Dermis microvascular lymphatic vessel endothelial cell (primary cell): ENCODE measurements around the gene SSBP3. TPM values are rescaled to one million over a fixed set of nuclear protein-coding genes. Genes with fewer than 3 reads are reported as not detected.

Source experiments
- DNase-seq, 2 donors: peaks; one replicate each; pipeline versions ENCODE4 v3.0.0 to v3.0.0-alpha.2; 2010; ENCODE audit warnings: low read depth in 2 of 2
- total RNA-seq: library from RNA; depleted of rRNA; stranded (reverse); fragments of >200 nt; gene quantifications from 2 replicates; pipeline ENCODE4 v1.2.1, GENCODE V29; 2014

Gene SSBP3
- total RNA-seq, 1 donor from 2014 or later = 8.7 TPM

DNA sequence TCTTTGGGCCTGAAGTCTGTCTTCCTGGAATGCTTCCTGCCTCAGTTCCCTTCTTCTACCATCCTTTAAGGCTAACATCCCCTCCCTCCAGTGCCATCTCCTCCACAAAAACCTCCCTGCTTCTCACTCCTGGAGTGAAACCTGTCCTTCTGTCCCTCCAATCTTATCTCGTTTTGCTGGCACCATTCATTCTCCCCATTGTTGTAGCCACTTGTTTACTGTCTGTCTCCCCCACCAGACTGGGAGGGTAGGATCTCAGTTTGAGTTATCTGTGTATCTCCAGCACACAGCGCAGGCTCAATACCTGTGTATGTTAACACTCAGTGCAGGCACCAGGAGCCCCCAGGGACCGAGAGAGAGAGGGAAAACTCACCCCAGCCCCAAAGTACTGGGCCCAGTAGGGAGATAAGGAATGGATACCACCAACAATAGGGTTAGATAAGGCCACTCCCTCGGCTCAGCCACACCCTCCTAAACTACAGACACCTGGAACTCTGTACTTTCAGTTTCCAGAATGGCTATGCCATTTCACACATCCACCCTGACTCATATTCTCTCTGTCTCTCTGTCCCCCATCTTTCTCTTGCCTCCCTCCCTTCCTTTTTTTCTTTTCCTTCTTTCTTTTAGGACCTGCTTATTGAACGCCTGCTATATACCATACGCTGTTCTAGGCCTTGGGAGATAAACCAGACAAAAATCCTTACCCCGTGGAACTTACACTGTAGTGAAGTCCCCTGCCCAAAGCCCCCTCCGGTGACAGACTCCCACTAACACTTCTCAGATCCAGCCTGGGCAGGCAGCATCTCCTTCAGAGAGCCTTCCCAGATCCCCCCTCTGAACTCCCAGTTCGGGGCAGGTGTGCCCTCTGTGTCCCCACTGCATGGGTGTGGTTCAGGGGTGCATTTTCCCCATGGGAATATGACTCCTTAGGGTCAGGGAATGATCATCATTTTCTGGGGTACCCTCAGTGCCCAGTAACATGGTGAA, 3.3 kb upstream of the SSBP3 start:
- no peak for DNase-seq

DNA sequence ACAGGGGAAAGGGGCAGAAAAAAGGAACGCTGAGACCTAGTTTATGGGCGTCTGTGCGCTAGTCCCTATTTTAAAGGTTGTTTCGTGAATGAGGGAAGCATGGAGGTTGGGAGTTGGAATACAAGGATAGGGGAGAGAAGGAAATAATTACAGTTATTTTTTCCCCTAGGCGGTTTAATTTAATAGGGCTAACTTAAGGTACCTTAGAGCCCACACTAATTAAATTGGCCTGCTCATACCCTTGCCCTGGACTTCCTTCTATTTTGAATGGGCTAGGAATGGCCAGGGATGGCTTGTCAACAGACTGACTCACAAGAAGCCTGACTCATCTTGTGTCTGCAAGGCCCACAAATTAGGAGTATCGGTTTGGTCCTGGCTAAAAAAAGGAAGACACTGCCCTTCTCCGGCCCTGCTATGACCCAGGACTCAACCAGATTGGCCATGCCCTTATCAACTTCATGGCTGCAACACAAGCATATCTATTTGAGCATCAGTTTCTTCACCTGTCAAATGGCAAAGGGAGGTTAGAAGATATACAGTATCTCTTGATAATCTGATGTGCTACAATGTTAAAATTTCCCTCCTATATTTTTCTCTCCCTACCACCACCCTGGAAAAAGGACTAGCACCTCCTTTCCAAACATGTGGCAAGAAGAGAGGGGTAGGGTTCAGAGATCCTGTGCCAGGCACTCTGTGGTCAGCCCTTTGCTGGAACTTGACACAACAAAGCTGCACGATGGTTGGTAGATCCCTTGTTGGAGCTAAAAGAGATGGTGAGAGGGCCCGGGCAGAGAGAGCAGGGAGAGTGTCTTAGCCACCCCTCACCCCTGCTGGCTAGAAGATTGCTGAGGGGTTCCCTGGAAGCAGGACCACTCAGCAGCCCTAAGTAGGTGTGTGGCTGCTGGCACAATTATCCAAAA, 2.2 kb upstream of the SSBP3 start:
- DNase-seq = peak in 1 of 2 donors; percentile 80

DNA sequence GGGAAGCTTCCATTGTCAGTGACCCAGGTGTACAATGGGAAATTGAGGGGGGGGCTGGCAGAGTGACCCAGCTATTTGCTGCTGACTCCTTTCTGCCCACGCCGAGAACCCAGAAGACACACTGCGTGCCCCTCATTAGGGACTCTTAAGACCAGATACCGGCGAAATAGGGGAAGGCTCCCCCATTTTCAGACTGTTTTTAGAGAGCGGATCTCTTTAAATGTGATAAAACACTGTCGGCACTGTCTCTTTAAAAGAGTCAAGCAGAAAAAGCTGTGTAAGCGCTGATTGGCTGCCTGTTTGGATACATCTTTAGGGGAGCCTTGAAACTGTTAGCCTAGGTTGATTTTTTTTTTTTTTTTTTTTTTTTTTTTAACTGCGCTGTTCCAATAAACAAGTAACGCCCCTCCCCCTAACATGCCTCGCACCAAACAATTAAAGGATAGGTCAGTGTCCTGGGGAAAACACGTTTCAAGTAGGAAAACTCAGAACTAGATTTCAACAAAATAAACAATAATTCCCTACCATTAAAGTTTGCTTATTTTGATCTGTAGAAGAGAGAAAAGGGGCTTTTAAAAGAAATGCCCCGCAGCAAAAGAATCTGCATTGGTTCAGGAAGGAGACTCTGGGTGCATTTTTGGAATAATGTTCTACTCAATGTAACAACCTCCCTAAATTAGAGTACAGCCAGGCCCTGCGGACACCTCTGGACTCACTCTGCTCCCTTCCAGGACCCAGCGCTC, 1.4 kb upstream of the SSBP3 start:
- DNase-seq = peak; percentile 94 to 95

DNA sequence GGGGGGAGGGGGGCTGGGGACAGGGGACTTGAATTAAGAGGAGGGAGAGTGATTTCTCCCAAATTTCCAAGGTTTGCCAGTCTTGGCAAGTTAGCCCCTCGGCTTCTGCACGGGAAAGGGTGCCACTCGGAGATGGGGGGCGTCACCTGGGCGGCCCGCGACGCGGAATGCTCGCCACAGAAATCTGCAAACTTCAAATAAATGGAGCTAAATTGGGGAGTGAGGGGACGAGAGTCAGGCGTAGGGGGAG, 885 bp upstream of the SSBP3 start:
- no peak for DNase-seq

DNA sequence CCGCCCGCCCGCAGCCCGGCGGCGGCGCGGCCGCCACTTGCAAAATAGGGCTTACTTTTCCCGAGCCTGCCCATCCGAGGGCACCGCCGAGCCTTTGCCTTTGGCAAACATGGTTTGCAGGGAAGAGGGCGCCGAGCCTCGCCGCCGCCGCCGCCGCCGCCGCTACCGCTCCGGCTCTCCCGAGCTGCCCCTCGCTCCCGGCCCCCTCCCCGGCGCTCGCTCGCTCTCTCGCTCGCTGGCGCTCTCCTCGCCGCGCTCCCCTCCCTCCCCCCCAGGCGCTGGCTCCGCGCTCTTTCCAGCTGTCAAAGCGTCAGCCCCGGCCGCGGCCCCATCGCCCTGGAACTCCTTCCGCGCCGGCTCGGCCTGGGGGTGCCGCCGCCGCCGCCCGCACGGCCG, 298 bp downstream of the SSBP3 start:
- DNase-seq = no peak

DNA sequence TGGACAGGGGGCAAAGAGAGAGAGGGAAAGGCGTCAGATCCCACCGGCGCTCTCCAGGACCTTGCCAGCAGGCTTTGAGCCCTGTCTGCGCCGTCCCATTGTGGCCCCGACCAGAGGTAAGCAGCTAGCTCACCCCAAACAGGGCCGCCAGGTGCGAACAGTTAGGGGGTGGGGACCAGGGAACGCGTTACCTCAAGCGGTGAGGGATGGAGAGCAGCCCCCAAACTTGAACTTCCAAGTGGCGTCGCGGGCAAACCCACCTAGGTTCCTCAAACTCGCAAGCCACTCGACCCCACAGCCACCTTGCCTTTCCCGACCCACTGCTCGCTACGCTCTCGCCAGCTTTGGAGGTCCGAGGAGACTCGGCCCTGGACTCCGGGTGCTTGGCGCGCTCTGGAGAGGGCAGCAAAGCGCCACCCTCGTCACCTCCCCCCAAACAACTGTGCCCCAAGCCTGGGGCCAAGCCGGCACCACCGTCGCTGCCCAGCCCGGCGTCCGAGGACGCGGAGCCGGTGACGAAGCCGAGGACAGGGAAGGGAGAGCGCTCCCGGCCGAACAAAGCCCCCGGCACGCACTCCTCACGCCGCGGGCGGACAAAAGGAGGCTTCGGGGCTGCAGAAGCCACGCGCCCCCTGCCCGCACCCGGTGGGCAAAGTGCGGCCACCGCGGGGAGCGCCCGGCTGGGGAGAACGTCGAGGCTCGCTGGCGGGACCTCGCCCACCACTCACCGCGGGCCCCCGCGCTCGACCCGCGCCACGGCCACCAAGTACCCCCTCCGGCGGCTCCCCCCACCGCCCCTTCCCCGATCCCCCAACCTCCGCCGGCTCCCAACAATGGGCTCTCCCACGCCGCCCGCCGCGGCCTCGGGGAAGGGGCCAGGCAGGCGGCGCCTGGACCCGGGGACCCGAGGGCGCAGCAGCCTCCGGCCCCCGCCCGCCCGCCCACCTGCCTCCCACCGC, 976 bp downstream of the SSBP3 start:
- DNase-seq = peak in 1 of 2 donors; percentile 28

DNA sequence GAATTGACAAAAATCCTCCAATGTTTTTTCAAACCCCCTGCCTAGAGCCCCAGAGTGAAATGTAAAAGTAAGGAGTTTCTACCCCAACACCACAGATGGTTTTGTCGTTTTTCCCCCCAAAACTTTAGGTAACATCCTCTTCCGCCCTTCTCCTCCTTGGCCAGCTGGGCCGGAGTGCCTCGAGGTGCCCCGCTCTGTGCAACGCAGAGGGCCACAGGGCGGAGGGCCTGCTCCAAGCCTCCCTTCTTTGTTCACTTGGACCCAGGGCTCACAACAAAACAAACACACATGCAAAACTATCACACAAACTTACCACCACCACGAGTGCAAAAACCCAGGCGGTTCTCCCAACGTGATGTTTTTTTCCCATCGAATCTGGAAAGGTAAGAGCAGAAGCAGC, 1.9 kb downstream of the SSBP3 start:
- no peak for DNase-seq

DNA sequence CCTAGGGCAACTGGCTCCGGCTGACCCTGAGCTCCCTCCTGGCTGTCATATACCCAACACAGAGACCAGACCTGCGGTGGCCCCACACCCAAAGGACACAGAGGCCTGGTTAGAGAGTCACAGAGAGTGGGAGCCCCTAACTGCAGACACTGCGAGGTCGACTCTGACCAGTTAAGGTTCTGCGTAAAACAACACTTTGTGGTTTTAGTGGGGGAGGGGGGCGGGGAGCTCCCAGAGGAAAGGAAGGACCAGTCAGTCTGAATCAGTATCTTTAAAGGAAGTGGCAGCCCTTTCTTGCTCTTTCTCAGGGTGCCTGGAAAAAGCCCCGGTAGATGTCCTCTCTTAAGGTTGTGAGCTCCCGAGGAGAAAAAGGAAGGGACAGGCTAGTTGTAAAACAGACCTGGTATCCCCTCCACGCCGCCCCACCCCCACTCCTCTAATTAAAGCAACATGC, 2.4 kb downstream of the SSBP3 start:
- peak in 1 of 2 donors; percentile 52 for DNase-seq

DNA sequence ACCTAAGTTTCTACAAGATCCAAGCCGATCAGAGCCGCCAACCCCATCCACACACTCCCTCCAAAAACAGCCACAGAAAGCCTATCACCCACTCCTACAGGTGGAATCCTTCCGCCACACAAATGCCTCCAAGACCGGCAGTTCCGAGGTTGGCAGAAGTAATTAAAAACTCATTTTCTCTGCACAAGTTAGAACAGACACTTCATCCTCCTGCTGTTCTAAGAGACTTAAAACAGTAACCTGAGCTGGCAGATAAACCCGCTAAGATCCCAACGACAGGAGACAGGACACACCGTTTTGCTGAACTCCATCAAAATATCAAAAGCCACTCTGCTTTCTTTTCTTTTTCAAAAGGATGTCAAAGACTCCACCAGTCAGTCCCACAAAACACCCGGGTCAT, 2.8 kb downstream of the SSBP3 start:
- no peak for DNase-seq

DNA sequence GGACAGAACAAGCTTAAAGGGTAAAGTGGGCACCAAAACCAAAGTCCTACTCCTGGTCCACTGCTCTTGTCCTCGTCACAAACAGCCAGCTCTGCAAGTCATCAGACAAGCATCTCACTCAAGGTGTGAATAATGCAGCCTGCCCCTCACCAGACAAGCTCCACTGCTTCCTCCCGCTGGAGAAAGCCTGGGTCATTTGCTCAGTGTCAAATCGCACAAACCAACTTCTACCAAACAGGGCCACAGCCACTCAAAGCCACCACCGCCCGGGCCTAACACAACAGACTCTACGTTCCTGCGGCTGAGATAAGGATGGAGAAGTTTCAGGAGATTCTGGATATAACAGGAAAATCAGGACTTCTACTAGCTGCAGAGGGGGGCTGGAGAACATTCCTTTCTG, 3.3 kb downstream of the SSBP3 start:
- no peak for DNase-seq

DNA sequence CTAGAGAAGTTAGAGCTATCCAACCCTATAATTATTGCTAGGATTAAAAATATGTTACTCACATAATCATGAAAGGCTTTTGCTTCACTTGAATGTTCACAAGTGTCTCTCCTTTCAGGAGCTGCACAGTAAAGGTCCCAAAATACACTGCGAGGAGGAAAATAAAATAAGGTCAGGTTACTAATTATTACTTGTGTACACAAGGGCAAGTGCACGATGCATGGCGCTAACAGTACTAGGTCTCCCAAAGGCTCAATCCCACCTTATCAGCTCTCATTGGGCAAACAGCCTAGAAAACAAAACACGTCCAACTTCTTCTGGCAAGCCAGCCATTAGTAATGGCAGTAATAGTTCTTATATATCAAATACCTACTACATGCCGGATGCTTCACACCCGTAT, 4.4 kb downstream of the SSBP3 start:
- DNase-seq = no peak

DNA sequence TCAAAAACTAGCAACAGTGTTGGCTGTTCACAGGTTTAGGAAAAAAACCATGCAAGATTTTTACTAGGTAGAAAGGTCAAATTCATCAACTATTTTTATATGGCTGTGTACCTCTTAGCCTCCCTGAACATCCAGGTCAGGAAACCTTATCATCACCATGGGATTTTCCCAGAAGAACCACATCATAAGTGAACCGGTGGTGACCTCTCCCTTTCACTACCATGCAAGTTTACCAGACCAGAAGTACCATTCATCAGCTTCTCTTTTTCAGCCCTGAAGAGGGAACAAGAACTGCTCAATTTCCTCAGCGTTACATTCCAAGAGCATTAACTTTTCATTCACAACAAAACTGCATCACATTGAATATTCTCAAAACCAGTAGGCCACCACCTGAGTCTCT, 5.9 kb downstream of the SSBP3 start:
- DNase-seq = no peak

DNA sequence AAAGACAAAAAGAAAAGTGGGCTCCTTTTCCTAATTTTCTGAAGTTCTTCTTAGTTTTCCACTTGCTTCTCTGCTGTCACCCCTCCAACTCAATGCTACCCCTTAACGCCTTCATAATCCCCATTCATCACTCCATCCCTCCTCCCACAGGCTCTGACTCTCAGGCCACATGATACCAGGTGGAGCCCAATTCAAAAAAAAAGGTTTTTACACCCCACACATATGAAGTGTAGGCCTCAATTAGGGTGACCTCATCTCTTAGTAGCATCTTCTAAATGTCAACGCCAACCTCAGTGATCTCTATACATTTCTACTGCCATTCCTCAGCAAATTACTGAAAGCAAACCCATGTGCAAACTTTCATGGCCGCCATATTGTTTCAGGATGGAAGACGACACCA, 6.4 kb downstream of the SSBP3 start:
- DNase-seq = no peak

DNA sequence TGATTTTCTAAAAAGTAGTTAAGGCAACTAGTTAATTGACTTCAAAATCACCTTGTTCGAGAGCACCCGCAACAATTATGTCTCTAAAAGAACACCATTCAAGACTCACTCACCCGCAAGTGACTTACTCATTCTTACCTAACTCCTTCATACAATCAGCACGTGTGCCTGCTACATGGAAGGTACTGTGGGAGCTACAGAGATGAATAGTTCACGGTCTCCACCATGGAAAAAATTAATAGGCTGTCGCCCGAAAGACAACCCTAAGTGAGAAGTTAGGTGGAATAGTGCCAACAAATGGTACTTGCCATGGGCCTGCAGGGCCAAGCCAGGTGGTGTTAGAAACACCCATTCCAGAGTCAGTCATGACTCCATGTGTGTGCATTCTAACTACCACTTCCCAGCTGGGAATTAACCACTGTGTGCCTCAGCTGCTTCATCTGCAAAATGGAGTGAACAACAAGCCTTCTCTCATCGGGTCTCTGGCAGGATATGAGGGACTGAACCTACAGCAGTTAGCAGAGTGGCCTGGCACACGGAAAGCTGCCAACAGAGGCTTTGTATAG, 7.1 kb downstream of the SSBP3 start:
- DNase-seq = no peak

DNA sequence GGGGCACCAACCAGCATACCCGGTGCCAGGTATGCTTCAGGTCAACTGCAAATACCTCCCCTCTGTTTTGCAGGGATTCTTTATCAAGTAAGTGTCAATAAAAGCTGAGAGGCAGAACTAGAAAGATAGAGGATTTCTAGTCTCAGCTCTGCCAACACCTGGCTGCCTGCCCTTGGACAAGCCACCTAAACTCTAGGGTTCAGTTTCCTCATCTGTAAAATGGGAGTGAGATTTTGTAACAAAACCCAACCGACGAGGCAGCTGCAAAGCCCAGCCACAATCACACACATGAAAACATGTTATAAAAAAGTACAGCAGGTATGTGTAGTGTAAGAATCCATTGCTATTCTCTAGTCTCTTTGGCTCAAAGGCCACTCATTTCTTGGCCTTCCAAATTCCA, 8.2 kb downstream of the SSBP3 start:
- DNase-seq = no peak

DNA sequence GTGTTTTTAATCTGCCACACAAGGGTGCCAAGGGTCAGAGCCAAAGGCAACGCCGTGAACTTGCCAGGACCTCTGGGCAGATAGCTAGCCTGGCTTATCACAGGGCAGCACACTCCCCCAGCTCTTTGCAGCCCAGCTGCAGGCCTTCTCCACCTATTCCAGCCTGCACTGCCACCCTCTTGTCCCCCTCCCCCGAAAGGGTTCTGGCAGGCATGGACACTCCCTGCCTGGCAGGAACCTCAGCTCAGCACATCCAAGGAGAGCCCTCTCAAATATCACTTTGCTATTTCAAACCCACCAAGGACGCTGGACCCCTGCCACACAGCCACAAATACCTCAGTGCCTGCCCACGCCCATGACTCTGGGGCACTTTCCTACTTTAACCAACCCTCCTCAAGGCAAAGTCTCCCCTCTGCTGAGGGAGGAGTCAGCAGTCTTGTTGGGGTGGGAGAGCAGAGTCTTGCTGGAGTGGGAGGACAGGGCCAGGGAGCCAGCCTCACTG, 9.1 kb downstream of the SSBP3 start:
- no peak for DNase-seq

DNA sequence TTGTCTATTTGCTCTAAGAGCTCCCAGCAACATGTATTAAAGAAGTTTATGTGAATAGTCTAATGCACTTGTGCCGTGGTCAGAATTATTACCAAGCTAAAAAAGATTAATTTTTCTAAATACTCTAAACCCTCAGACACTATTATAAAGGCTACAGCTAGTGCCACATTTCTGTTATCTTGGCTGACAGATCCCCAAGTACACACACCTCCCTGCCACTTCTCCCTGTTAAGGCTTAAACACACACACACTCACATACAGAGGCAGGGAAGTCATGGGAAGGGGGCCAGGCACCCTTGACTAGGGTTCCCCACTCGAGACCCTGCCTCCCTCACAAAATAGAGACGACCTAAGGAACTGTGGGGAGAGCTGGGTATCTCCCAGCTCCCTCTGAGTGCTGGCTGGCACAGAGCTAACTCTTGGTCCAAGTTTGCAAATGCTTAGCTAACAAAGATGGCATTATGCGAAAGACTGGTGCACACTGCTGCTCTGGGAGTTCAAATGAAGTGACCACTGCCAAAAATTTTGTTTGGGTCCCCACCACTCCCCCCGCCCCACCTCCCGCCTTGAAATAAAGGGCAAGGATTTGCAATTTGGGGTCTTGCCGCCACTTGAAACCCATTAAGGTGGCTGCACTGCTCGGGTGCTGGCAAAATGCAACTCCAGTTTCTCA, 9.8 kb downstream of the SSBP3 start:
- no peak for DNase-seq

DNA sequence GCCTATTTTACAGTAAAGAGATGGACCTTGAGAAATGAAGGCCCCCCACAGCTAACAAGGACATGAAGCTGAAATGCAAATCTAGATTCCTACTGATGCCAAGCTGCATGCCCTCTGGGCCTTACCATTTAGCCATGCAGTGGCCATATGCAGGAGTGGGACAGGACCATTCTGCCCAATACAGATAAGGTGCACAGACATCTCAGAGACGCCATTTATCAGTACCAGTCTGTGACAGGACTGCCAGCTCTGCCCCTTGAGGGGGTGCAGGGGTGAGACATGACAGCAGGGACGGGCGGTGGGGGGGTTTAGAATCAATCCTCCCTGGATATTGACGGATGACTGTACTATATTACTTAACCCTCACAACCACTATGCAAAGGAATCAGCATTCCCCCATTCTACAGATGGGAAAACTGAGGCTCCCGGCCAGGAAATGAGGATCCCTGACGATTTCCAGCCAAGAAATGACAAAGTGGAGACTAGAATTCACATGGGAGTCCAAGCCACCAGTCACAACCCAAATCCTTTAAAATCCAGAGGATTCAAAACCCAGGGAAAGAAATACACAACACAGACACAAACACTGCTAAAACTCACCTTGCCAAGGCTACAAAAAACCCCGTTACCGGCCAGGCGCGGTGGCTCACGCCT, 10.8 kb downstream of the SSBP3 start:
- DNase-seq = no peak

DNA sequence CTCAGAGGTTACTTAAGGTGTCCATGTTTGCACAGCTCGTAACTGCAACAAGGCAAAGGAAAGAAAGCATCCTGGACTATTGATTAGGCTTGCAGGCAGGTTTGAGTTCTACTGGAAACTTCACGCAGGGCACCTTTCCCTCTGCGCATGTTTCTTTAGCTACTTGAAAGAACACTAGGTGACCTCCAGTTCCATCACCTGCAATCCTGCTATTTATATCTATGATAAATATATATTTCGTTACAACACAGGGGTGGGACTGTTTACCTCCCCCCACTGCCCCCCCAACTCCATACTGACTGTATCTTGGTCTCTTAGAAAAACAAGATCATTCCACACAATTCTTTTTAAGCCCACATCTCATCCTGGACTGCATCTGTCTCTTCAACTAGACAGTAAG, 12.1 kb downstream of the SSBP3 start:
- DNase-seq = no peak
